CD4-positive, alpha-beta T cell treated with Interleukin-1 beta for 1 hour (primary cell): ENCODE measurements around the gene IDH3A.

Source experiments
- DNase-seq, 2 donors: peaks; one replicate each; pipeline ENCODE4 v3.0.0-alpha.2; 2020 to 2022

The IDH3A gene

DNA sequence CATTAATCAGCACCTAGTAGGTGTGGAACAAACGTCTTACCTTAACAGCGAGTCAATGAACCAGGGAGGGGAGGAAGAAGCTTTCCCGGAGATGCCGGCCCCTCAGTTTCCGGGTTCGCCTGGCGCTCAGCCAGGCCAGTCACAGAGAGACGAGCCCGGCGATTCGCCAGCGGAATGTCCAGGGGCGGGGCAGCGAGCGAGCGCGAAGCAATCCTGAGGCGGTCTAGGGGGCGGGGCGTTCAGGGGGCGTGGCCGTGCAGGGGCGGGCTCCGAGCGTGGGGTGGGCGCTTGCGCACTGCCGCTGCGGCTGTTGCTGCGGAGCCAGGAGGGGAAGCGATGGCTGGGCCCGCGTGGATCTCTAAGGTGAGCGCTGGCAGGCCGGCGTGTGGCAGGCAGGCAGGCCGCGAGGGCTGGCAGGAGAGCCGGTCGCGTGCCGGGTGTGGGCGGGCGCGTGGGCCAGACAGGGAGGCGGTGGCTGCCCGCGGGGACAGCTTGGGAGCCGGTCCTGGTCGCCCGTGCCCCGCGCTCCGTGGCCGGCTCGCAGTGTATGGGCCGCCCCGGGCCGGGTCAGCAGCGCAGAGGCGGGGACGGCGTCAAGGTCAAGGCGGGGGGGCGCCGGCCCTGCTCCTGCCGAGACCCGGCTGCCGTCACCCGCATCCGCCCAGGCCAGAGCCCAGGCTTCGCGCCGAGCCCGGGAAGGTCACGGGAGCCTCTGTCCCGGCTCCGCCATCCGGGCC, at the start of gene IDH3A:
TSS of gene IDH3A (plus strand) at position 295 of the 737 bp plus-strand sequence. CDS start at position 337, 42 bp downstream.
- DNase-seq, result peak; percentile 98 to 99

DNA sequence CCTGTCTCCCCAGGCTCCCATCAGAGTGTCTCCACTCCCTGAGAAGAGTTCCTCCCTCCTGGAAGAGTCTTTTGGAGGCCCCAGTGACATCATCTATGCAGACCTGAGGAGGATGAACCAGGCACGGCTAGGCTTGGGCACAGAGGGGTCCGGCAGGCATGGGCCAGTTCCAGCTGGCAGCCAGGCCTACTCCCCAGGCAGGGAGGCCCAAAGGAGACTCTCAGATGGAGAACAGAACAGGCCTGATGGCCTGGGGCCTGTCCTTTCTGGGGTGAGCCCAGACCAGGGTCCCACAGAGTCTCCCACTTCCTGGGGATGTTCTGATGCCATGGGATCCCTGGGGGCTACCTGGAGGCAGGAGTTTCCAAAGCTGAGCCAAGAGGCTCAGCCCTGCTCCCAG, 48.3 kb upstream of the IDH3A start:
- DNase-seq, result no peak

DNA sequence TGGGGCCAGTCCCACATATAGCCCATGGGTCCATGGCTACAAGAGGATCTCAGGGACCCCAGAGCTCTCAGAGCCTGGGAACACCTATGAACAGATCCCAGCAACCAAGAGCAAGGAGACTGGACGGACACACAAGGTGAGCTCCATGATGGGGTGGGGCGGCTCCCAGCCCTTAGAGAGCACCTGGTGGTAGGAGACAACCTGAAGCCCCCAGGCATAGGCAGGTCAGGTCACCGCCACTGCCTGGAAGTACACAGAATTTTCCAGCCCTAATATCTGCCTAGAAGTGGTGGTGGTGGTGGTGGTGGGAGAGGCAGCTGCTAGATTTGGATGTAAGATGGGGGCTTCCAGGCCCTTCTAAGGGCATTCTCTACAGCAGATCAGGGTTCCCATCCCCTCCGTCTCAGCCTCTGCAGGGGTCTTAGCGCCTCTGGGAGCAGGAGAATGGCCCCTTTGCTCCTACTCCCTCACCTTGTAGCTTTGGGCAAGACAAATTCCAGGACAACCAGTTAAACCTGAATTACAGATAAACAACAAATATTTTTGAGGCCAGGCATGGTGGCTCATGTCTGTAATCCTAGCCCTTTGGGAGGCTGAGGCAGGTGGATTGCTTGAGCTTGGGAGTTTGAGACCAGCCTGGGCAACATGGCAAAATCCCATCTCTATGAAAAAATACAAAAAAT, 47.6 kb upstream of the IDH3A start:
- DNase-seq, result no peak

DNA sequence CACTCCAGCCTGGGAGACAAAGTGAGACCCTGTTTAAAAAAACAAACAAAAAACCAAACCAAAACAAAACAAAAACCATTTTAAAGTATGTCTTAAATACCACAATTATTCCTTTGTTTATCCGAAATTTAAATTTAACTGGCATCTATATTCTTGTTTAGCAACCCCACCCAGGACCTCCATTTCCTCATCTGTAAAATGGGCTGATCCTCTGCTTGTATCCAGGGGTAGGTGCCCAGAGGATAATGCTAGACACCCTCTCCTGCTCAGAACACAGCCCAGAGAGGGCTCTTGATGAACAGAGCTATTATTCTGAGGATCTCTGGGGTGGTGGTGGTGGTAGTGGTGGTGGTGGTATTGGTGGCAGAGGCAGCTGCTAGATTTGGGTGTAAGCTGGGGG, 47.0 kb upstream of the IDH3A start:
- DNase-seq, result no peak

DNA sequence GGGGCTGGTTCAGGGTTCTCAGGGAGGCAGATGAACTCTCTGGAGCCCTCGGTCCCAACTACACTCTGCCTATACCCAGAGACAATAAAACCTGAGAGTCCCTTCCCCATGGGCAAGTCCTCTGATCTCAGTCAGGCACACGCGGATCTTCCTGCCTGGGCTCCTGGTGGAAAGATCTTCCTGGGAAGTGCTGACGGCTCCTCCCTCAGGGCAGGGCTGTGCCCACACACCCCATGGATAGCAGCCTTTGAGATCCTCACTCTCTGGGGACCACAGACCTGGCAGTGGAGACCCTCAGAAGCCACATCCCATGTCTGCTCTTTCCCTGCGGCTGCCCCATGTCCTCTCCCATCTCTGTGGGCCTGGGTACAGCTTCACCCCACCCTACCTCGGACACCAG, 46.4 kb upstream of the IDH3A start:
- DNase-seq, result no peak

- peak; percentile 50 to 64 for DNase-seq
Observed at GRCh38 chr15:78103406-78104118, 45.6 kb upstream of the IDH3A start.

GRCh38 chr15:78104119-78104479, 45.1 kb upstream of the IDH3A start:
- no peak for DNase-seq

DNA sequence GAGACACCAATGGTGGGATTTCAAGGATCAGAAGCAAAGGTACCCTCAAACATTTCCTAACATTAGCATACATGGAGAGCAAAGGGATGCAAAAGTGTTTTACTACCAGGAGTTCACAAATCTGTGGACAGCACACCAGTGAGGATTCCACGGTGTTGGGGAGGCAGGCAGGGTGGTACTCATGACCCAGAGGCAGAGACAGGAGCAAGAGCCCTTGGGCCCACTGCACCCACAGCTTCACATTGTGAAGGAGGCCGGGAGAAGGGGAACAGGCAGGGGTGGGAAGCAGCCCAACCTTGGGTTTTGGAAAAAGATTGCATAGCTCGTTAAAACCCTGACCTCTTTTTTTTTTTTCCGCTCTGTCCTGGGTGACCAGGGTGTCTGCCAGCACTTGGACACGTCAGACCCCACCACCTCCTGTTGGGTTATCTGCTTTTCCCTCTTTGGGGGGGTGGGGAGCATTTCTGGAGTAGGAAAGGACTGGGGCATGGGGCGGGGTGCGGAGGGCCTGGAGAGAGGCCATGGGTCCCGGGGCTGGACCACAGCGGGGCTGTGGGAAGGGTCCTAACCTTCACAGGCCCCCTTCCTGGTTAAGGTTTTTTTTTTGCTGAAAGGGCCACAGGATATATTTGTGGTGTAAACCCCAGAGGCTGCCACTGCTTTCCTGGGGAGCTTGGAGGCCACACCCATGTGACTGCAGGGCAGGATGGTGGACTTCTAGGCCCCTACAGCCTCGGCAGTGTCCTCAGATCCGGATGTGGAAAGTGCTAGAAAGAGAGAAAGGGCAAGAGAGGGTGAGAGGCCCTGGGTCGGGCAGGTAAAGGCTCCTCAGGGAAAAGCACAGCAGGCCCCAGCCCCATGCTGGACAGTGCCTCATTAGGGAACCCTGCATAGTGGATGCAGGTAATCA, 44.3 kb upstream of the IDH3A start:
- DNase-seq, result no peak

- DNase-seq, result no peak
Observed at GRCh38 chr15:78105476-78106241, 43.5 kb upstream of the IDH3A start.

GRCh38 chr15:78107471-78107870, 41.7 kb upstream of the IDH3A start:
- DNase-seq, result no peak

DNA sequence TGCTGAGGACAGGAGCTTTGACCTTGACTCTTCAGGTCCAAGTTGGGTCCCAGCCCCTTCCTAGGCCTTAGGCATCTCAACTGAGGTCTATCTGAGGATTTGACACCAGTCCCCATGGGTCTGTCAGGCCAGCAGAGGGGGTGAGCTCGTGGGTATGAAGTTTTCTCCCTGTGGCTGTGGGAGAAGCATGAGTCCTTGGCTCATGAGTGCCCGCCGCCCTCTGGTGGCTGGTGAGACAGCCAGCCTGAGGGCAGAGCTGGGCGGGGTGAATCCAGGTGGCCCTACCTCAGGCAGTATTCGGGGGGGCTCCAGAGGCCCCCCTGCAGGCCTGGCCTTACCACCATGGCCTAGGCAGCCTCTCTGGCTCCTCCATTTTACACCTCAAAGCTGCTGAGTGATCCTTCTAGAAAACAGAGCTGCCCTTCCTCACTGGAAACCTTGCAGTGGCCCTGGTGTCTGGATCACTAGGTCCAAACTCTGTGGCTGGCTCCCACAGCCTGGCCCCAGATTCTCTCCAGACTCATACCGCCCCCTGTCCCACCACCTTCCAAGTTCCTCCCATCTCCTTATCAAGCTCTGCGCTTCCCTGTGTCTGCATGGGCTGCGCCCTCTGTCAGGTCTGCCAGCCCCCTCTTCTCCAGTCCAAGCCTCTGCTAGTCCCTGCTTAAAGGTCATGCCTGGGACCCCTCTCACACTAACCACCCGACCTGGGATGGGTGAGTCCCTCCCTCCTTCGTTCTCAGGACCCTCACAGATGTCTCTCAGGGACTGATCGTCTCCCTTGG, 40.7 kb upstream of the IDH3A start:
- peak; percentile 87 for DNase-seq

GRCh38 chr15:78109156-78109555, 40.0 kb upstream of the IDH3A start:
- no peak for DNase-seq

- DNase-seq, result no peak
Observed at GRCh38 chr15:78110096-78110495, 39.1 kb upstream of the IDH3A start.

GRCh38 chr15:78110916-78111475, 38.2 kb upstream of the IDH3A start:
- no peak for DNase-seq

- DNase-seq, result no peak
Observed at GRCh38 chr15:78111788-78112187, 37.4 kb upstream of the IDH3A start.

- no peak for DNase-seq
Observed at GRCh38 chr15:78112551-78112950, 36.6 kb upstream of the IDH3A start.

- DNase-seq, result no peak
Observed at GRCh38 chr15:78120523-78120922, 28.6 kb upstream of the IDH3A start.

- DNase-seq, result no peak
Observed at GRCh38 chr15:78125267-78125666, 23.9 kb upstream of the IDH3A start.

DNA sequence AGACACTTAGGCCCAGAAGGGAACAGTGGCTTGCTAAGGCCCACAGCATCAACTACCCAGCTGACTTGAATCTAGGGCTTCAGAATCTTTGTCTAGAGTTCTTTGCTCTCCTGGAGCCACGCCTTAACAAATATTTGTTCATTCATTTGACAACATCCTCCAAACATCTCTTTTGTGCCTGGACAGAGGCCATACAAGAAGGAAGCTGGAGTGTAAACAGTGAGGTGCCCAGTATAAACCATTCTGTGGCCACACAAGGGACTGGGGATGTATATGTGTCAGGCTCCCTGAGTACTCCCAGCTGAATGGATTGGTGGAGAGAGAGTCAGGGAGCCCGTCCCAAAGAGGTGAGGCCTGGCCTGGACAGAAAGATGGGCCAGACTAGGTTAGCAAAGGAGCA, 21.3 kb upstream of the IDH3A start:
- DNase-seq, result no peak

DNA sequence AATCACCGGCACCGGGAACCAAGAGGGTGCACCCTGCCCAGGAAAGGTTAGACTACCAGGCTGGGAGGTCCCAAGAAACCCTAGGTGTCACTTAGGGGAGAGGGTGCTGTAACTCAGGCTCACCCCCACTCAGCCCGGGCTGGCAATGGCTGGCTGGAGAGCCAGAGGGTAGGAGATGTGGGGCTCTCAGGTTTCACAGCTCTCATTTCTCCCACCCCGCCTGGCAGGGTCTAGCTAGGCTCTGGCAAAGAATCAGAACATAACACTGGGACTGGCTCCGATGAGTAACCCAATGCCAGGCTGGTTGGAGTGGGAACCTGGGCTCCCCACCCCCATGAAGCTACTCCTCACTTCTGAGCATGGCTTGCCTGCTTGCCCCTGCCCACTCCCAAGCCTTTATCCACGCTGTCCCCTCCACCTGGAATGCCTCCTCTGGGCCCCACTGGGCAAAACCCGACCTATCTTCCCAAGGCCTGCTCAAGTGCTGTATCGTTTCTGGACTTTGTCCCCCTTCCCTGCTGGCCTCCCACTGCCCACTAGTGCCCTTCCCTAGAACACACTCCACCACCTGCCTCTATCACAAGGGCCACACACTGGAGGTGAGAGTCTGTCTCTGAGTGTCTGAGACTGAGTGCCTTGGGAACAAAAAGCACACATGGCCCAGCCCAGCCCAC, 19.9 kb upstream of the IDH3A start:
- no peak for DNase-seq
